WTC11 (cell line): ENCODE results near the gene FIGNL2. TPM values are rescaled to one million over a fixed set of nuclear protein-coding genes. Genes with fewer than 3 reads are reported as not detected.

Experiments
- CDX4 ChIP-seq: fragments of 250-450 bp; sonication (Bioruptor Pico); IDR thresholded peaks from 2 replicates; pipeline ENCODE4 v1.9.0; 2021; ENCODE audit warnings: moderate library complexity, mild to moderate bottlenecking, inconsistent platforms, borderline replicate concordance
- E2F1 ChIP-seq: sonication (generic); formaldehyde crosslinking; IDR thresholded peaks from 2 replicates; pipeline ENCODE4 v1.8.0; 2022; ENCODE audit warnings: mild to moderate bottlenecking, missing genetic modification reagents
- E2F4 ChIP-seq: sonication (generic); formaldehyde crosslinking; IDR thresholded peaks from 2 replicates; pipeline ENCODE4 v1.8.1; 2022; ENCODE audit warnings: low read depth, mild to moderate bottlenecking, moderate library complexity, missing genetic modification reagents, borderline replicate concordance
- ETV6 ChIP-seq: sonication (generic); formaldehyde crosslinking; IDR thresholded peaks from 2 replicates; pipeline ENCODE4 v1.8.1; 2022; ENCODE audit warnings: mild to moderate bottlenecking, missing genetic modification reagents
- FOXK1 ChIP-seq: sonication (generic); formaldehyde crosslinking; IDR thresholded peaks from 2 replicates; pipeline ENCODE4 v1.8.0; 2022; ENCODE audit warnings: mild to moderate bottlenecking, moderate library complexity, missing genetic modification reagents
- FOXP1 ChIP-seq: sonication (generic); formaldehyde crosslinking; IDR thresholded peaks from 2 replicates; pipeline ENCODE4 v1.8.0; 2022; ENCODE audit warnings: missing genetic modification reagents, mild to moderate bottlenecking, moderate library complexity, borderline replicate concordance
- GRHL2 ChIP-seq: fragments of 250-450 bp; sonication (Bioruptor Pico); IDR thresholded peaks from 2 replicates; pipeline ENCODE4 v1.8.0; 2022; ENCODE audit warnings: mild to moderate bottlenecking, moderate library complexity; ENCODE audit not compliant: insufficient replicate concordance, severe bottlenecking
- GTF2I ChIP-seq: fragments of 250-450 bp; sonication (Bioruptor Pico); conservative IDR thresholded peaks from 2 replicates; pipeline ENCODE4 v1.4.0; 2021; ENCODE audit warnings: mild to moderate bottlenecking
- MYBL2 ChIP-seq: sonication (generic); formaldehyde crosslinking; IDR thresholded peaks from 2 replicates; pipeline ENCODE4 v1.8.1; 2023; ENCODE audit warnings: mild to moderate bottlenecking, moderate library complexity, missing genetic modification reagents
- NFE2L1 ChIP-seq: sonication (generic); formaldehyde crosslinking; IDR thresholded peaks from 2 replicates; pipeline ENCODE4 v1.8.1; 2023; ENCODE audit warnings: missing genetic modification reagents
- RELA ChIP-seq: sonication (generic); formaldehyde crosslinking; IDR thresholded peaks from 2 replicates; pipeline ENCODE4 v1.8.1; 2022; ENCODE audit warnings: missing genetic modification reagents, mild to moderate bottlenecking, borderline replicate concordance
- TCF7 ChIP-seq: sonication (generic); formaldehyde crosslinking; IDR thresholded peaks from 2 replicates; pipeline ENCODE4 v1.8.0; 2022; ENCODE audit warnings: mild to moderate bottlenecking, low read depth, missing genetic modification reagents, moderate library complexity
- TEAD1 ChIP-seq: sonication (generic); formaldehyde crosslinking; IDR thresholded peaks from 2 replicates; pipeline ENCODE4 v1.8.0; 2022; ENCODE audit warnings: mild to moderate bottlenecking, missing genetic modification reagents
- ZBTB43 ChIP-seq: sonication (generic); formaldehyde crosslinking; IDR thresholded peaks from 2 replicates; pipeline ENCODE4 v1.8.1; 2023; ENCODE audit warnings: mild to moderate bottlenecking, missing genetic modification reagents
- total RNA-seq: library from RNA; stranded (reverse); gene quantifications from 3 replicates; pipeline ENCODE4 v1.2.3, GENCODE V29; 2021
- TF ChIP-seq, protein P1 (sequence below): sonication (generic); formaldehyde crosslinking; IDR thresholded peaks from 2 replicates; pipeline ENCODE4 v1.8.0; 2022; ENCODE audit warnings: mild to moderate bottlenecking, missing genetic modification reagents
- TF ChIP-seq, protein P2 (sequence below): sonication (generic); formaldehyde crosslinking; IDR thresholded peaks from 2 replicates; pipeline ENCODE4 v1.8.1; 2022; ENCODE audit warnings: low read depth, missing genetic modification reagents, borderline replicate concordance
- TF ChIP-seq, protein P3 (sequence below): sonication (generic); formaldehyde crosslinking; IDR thresholded peaks from 2 replicates; pipeline ENCODE4 v1.8.1; 2023; ENCODE audit warnings: mild to moderate bottlenecking, moderate library complexity, missing genetic modification reagents
- TF ChIP-seq, protein P4 (sequence below): sonication (generic); formaldehyde crosslinking; IDR thresholded peaks from 2 replicates; pipeline ENCODE4 v1.8.0; 2023; ENCODE audit warnings: missing genetic modification reagents, mild to moderate bottlenecking, borderline replicate concordance
- TF ChIP-seq, protein P5 (sequence below): sonication (generic); formaldehyde crosslinking; conservative IDR thresholded peaks from 2 replicates; pipeline ENCODE4 v1.8.1; 2023; ENCODE audit warnings: mild to moderate bottlenecking, low read depth, missing genetic modification reagents, moderate library complexity

Gene FIGNL2
- total RNA-seq, 1 experiment from 2014 or later = 9.9 TPM

DNA sequence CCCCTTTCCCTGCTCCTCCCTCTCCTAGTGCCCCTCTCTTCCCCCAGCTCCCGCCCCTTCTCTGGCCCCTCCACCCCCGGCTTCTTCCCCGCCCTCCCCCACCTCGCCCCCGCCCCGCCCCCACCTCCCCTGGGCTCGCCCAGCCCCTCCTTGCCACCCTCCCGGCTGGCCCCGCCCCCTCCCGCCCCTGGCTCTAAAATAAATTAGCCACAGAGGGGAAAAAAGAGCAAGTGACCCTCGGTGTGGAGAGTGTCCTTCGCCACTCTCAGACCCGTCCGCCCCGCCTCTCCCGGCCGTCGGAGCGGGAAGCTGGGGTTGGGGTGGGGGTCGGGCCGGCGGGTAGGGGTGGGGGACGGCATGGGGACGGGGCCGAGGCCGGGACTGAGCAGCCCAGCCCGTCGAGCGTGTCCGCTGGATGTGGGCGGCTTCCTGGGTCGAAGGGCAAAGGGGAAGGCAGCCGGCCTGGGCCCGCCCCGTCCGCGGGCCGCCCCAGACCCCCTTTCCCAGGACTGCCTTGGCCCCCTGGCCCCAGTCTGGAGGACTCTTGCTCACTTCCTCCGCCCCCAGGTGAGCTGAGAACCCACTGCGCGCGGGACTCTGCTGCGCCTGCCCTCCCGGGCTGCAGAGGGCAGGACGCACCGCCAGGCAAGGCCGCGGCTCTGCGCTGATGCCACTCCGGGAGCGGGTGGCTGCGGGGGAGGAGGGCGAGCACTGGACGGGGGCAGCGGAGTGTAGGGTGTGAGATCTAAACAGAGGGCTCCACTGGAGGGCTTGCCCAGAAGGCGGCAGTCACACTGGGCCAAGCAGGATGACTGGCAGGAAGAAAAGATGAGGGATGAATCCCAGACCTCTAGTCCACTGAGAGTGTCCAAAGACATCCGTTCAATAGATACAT, 570 bp upstream of the FIGNL2 start (continued):
- no peak for TF ChIP-seq E2F4
- TF ChIP-seq TCF7 (CRISPR knock-in tag) = no peak
- TF ChIP-seq, protein P1, sequence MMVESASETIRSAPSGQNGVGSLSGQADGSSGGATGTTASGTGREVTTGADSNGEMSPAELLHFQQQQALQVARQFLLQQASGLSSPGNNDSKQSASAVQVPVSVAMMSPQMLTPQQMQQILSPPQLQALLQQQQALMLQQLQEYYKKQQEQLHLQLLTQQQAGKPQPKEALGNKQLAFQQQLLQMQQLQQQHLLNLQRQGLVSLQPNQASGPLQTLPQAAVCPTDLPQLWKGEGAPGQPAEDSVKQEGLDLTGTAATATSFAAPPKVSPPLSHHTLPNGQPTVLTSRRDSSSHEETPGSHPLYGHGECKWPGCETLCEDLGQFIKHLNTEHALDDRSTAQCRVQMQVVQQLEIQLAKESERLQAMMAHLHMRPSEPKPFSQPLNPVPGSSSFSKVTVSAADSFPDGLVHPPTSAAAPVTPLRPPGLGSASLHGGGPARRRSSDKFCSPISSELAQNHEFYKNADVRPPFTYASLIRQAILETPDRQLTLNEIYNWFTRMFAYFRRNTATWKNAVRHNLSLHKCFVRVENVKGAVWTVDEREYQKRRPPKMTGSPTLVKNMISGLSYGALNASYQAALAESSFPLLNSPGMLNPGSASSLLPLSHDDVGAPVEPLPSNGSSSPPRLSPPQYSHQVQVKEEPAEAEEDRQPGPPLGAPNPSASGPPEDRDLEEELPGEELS (CRISPR knock-in tag) = no peak
- no peak for TF ChIP-seq ZBTB43 (CRISPR knock-in tag)
- TF ChIP-seq, protein P2, sequence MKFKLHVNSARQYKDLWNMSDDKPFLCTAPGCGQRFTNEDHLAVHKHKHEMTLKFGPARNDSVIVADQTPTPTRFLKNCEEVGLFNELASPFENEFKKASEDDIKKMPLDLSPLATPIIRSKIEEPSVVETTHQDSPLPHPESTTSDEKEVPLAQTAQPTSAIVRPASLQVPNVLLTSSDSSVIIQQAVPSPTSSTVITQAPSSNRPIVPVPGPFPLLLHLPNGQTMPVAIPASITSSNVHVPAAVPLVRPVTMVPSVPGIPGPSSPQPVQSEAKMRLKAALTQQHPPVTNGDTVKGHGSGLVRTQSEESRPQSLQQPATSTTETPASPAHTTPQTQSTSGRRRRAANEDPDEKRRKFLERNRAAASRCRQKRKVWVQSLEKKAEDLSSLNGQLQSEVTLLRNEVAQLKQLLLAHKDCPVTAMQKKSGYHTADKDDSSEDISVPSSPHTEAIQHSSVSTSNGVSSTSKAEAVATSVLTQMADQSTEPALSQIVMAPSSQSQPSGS (CRISPR knock-in tag) = no peak
- TF ChIP-seq, protein P3, sequence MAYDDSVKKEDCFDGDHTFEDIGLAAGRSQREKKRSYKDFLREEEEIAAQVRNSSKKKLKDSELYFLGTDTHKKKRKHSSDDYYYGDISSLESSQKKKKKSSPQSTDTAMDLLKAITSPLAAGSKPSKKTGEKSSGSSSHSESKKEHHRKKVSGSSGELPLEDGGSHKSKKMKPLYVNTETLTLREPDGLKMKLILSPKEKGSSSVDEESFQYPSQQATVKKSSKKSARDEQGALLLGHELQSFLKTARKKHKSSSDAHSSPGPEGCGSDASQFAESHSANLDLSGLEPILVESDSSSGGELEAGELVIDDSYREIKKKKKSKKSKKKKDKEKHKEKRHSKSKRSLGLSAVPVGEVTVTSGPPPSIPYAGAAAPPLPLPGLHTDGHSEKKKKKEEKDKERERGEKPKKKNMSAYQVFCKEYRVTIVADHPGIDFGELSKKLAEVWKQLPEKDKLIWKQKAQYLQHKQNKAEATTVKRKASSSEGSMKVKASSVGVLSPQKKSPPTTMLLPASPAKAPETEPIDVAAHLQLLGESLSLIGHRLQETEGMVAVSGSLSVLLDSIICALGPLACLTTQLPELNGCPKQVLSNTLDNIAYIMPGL = peak; percentile 25; the same call in 1 of the 2 replicates
- TF ChIP-seq, protein P4, sequence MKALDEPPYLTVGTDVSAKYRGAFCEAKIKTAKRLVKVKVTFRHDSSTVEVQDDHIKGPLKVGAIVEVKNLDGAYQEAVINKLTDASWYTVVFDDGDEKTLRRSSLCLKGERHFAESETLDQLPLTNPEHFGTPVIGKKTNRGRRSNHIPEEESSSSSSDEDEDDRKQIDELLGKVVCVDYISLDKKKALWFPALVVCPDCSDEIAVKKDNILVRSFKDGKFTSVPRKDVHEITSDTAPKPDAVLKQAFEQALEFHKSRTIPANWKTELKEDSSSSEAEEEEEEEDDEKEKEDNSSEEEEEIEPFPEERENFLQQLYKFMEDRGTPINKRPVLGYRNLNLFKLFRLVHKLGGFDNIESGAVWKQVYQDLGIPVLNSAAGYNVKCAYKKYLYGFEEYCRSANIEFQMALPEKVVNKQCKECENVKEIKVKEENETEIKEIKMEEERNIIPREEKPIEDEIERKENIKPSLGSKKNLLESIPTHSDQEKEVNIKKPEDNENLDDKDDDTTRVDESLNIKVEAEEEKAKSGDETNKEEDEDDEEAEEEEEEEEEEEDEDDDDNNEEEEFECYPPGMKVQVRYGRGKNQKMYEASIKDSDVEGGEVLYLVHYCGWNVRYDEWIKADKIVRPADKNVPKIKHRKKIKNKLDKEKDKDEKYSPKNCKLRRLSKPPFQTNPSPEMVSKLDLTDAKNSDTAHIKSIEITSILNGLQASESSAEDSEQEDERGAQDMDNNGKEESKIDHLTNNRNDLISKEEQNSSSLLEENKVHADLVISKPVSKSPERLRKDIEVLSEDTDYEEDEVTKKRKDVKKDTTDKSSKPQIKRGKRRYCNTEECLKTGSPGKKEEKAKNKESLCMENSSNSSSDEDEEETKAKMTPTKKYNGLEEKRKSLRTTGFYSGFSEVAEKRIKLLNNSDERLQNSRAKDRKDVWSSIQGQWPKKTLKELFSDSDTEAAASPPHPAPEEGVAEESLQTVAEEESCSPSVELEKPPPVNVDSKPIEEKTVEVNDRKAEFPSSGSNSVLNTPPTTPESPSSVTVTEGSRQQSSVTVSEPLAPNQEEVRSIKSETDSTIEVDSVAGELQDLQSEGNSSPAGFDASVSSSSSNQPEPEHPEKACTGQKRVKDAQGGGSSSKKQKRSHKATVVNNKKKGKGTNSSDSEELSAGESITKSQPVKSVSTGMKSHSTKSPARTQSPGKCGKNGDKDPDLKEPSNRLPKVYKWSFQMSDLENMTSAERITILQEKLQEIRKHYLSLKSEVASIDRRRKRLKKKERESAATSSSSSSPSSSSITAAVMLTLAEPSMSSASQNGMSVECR (CRISPR knock-in tag) = no peak
- peak; percentile 33; the same call in 1 of the 2 replicates for TF ChIP-seq ETV6 (CRISPR knock-in tag)
- TF ChIP-seq CDX4 = no peak
- no peak for TF ChIP-seq TEAD1
- TF ChIP-seq GTF2I = no peak
- TF ChIP-seq RELA (CRISPR knock-in tag) = no peak
- TF ChIP-seq NFE2L1 (CRISPR knock-in tag) = no peak
- no peak for TF ChIP-seq GRHL2
- TF ChIP-seq, protein P5, sequence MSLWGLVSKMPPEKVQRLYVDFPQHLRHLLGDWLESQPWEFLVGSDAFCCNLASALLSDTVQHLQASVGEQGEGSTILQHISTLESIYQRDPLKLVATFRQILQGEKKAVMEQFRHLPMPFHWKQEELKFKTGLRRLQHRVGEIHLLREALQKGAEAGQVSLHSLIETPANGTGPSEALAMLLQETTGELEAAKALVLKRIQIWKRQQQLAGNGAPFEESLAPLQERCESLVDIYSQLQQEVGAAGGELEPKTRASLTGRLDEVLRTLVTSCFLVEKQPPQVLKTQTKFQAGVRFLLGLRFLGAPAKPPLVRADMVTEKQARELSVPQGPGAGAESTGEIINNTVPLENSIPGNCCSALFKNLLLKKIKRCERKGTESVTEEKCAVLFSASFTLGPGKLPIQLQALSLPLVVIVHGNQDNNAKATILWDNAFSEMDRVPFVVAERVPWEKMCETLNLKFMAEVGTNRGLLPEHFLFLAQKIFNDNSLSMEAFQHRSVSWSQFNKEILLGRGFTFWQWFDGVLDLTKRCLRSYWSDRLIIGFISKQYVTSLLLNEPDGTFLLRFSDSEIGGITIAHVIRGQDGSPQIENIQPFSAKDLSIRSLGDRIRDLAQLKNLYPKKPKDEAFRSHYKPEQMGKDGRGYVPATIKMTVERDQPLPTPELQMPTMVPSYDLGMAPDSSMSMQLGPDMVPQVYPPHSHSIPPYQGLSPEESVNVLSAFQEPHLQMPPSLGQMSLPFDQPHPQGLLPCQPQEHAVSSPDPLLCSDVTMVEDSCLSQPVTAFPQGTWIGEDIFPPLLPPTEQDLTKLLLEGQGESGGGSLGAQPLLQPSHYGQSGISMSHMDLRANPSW (CRISPR knock-in tag) = no peak
- TF ChIP-seq FOXP1 (CRISPR knock-in tag) = peak; percentile 43; the same call in 1 of the 2 replicates
- no peak for TF ChIP-seq E2F1 (CRISPR knock-in tag)
- no peak for TF ChIP-seq FOXK1 (CRISPR knock-in tag)
- no peak for TF ChIP-seq MYBL2 (CRISPR knock-in tag)
